Activated naive CD4-positive, alpha-beta T cell treated with anti-CD3 and anti-CD28 coated beads, Interleukin-2, amount 10 ng/mL, durations not matched to agents 7 days and 5 days (primary cell): ENCODE data around the gene CHST9.

ENCODE experiments used
- CTCF ChIA-PET: fragments of 350-600 bp; sonication (Branson Sonifier 250); formaldehyde crosslinking; loops from one replicate; lab custom pipeline; 2021; ENCODE audit warnings: antibody characterized with exemption; lab: Charles Lee
- DNase-seq: peaks from one replicate; pipeline ENCODE4 v3.0.0-alpha.2; 2020
- H3K27ac Mint-ChIP-seq: one replicate; pipeline ENCODE4 v1.8.0; 2021; ENCODE audit warnings: mild to moderate bottlenecking, moderate library complexity, mixed read lengths
- H3K27me3 Mint-ChIP-seq: one replicate; pipeline ENCODE4 v1.8.0; 2021; ENCODE audit warnings: mild to moderate bottlenecking, mixed read lengths
- H3K36me3 Mint-ChIP-seq: one replicate; pipeline ENCODE4 v1.8.0; 2021; ENCODE audit warnings: mixed read lengths
- H3K4me1 Mint-ChIP-seq: one replicate; pipeline ENCODE4 v1.8.0; 2021; ENCODE audit warnings: mixed read lengths
- H3K4me3 Mint-ChIP-seq: one replicate; pipeline ENCODE4 v1.8.0; 2021; ENCODE audit warnings: mild to moderate bottlenecking, moderate library complexity, mixed read lengths
- H3K9me3 Mint-ChIP-seq: one replicate; pipeline ENCODE4 v1.8.0; 2021; ENCODE audit warnings: mixed read lengths

CHST9 gene

GRCh38 chr18:26862084-26862483 is 323.0 kb downstream of the CHST9 start:
- Mint-ChIP-seq H3K27me3 (peaks cover 17% of the 10 kb centered on the region), H3K9me3 (no peaks in the 10 kb centered on the region), H3K4me1 (no peaks in the 10 kb centered on the region), H3K4me3 (no peak overlapping the region), H3K27ac (no peak overlapping the region), H3K36me3 (no peaks in the 10 kb centered on the region)
- CTCF ChIA-PET: no interaction called here
- DNase-seq: no peak
